CD4-positive, alpha-beta T cell treated with Interleukin-15 for 1 hour (primary cell): ENCODE results near the gene SASS6.

Source experiments
- DNase-seq: peaks from one replicate; pipeline ENCODE4 v3.0.0-alpha.2; 2020

Gene SASS6

GRCh38 chr1:100107696-100108095 is 25.0 kb downstream of the SASS6 start:
- no peak for DNase-seq

- no peak for DNase-seq
These were observed 31.2 kb downstream of the SASS6 start for GRCh38 chr1:100101564-100101963.

GRCh38 chr1:100100202-100100601 is 32.5 kb downstream of the SASS6 start:
- no peak for DNase-seq

- no peak for DNase-seq
These were observed 42.3 kb downstream of the SASS6 start for GRCh38 chr1:100090471-100090870.

GRCh38 chr1:100089082-100089481 is 43.6 kb downstream of the SASS6 start:
- no peak for DNase-seq

GRCh38 chr1:100087396-100087795 is 45.3 kb downstream of the SASS6 start:
- DNase-seq: no peak

GRCh38 chr1:100080331-100080730 is 52.4 kb downstream of the SASS6 start:
- no peak for DNase-seq

GRCh38 chr1:100077531-100077930 is 55.2 kb downstream of the SASS6 start:
- DNase-seq: no peak

- no peak for DNase-seq
These were observed 56.0 kb downstream of the SASS6 start for GRCh38 chr1:100076744-100077143.

GRCh38 chr1:100076319-100076718 is 56.4 kb downstream of the SASS6 start:
- no peak for DNase-seq

GRCh38 chr1:100075773-100076172 is 57.0 kb downstream of the SASS6 start:
- no peak for DNase-seq

- no peak for DNase-seq
These were observed 57.9 kb downstream of the SASS6 start for GRCh38 chr1:100074604-100075395.

- DNase-seq: no peak
These were observed 59.2 kb downstream of the SASS6 start for GRCh38 chr1:100073531-100073930.

GRCh38 chr1:100070201-100070939 is 62.4 kb downstream of the SASS6 start:
- DNase-seq: no peak

GRCh38 chr1:100065969-100066227 is 66.8 kb downstream of the SASS6 start:
- DNase-seq: no peak

- DNase-seq: no peak
These were observed 67.4 kb downstream of the SASS6 start for GRCh38 chr1:100065183-100065968.

GRCh38 chr1:100061681-100062080 is 71.0 kb downstream of the SASS6 start:
- DNase-seq: no peak

GRCh38 chr1:100053727-100054126 is 79.0 kb downstream of the SASS6 start:
- DNase-seq: no peak

- no peak for DNase-seq
These were observed 79.6 kb downstream of the SASS6 start for GRCh38 chr1:100053119-100053518.

- DNase-seq: no peak
These were observed 80.8 kb downstream of the SASS6 start for GRCh38 chr1:100051893-100052292.

GRCh38 chr1:100051401-100051800 is 81.3 kb downstream of the SASS6 start:
- no peak for DNase-seq

- no peak for DNase-seq
These were observed 82.6 kb downstream of the SASS6 start for GRCh38 chr1:100050139-100050538.

- peak; percentile 21 for DNase-seq
These were observed 85.5 kb downstream of the SASS6 start for GRCh38 chr1:100047235-100047708.

GRCh38 chr1:100045206-100045605 is 87.5 kb downstream of the SASS6 start:
- no peak for DNase-seq
